Measurements from ENCODE around the gene HSPA12B. TPM values are rescaled to one million over a fixed set of nuclear protein-coding genes. Genes with fewer than 3 reads are reported as not detected.

Gene HSPA12B
- polyA plus RNA-seq, 1 donor, result 6.3 TPM

DNA sequence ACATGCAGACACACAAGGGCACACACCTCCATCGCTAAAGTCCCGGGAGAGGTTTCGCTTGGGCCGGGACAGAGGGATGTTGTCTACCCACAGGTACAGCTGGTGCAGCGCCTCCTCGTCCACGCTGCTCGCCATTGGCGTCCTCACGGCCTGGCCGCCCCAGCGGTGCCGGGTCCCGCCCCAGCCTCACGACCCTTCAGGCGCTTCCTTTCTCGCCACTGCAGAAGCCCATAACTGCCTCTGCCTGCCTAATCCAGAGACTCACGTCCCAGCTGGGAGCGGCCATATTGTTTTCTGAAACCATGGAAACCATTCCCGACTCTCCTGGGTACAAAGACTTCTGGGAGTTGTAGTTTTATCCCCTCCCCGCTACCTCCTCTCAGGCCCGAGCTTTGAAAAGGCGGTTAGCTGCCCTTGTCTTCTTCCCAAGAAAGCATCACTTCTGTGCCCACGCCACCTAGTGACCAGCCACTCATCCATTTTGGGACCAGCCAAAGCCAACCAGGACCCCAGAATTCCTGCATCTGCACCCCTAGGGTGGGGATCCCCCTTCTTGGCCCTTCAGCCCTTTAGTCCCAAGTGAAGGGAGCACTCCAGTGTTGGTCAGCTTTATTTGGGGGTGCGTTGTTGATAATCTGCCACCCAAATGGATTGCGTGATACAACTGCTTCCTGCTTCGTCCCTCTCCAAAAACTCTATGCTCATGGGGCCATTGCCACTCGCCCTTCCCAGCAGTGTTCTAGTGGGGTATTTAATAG lies 48.8 kb downstream of the HSPA12B start, which contains the start of gene SPEF1:
Gene SPEF1 (minus strand): TSS at position 296 of the 758 bp plus-strand sequence. CDS start 161 bp downstream, at position 135.
- peak within 1 kb of the TSS; percentile 79 for H3K27ac ChIP-seq (ENCODE audit: low read length)
- peaks cover 31% of the 10 kb centered on the region for H3K27me3 ChIP-seq (ENCODE audit: control insufficient read depth, insufficient read depth, low read length)
- WGBS (ENCODE audit: insufficient coverage, low lambda C conversion rate), result no CpG with 5 or more reads among the region's 28 CpGs
- H3K4me3 ChIP-seq (ENCODE audit: low read length), result peak within 1 kb of the TSS; percentile 37
- peaks cover 15% of the 10 kb centered on the region for H3K9me3 ChIP-seq (ENCODE audit: control insufficient read depth, low read depth, low read length)
- H3K4me1 ChIP-seq (ENCODE audit: control insufficient read depth, insufficient read depth, low read length), result peaks cover 63% of the 10 kb centered on the region
- H3K36me3 ChIP-seq (ENCODE audit: control insufficient read depth, insufficient read depth, low read length), result peaks cover 22% of the 10 kb centered on the region
- peak; percentile 79 to 85 for DNase-seq

DNA sequence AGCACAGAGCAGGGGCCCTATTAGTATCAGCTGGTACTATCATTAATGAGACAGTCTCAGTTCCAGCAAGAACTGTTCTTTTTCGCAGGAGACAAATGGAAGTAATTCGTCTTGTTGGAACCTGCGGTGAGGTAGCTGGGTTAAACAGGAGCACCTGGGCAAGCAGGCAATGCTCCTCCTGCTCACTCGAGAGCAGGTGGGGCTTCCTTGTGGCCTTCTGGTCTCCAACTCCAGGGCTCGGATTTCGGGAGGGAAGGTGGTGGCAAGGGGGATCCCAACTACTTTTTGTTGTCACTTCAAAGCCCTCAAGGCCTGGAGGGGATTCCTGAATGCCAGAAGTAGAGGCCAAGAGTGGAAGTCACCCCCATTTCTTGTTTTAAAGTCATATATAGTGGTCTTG lies 50.1 kb downstream of the HSPA12B start:
- peaks cover 23% of the 10 kb centered on the region for H3K27me3 ChIP-seq (ENCODE audit: control insufficient read depth, insufficient read depth, low read length)
- H3K4me3 ChIP-seq (ENCODE audit: low read length), result no peak overlapping the region
- no peak for DNase-seq
- peaks cover 15% of the 10 kb centered on the region for H3K9me3 ChIP-seq (ENCODE audit: control insufficient read depth, low read depth, low read length)
- H3K4me1 ChIP-seq (ENCODE audit: control insufficient read depth, insufficient read depth, low read length), result peaks cover 63% of the 10 kb centered on the region
- H3K27ac ChIP-seq (ENCODE audit: low read length), result peak overlapping the region; percentile 79
- WGBS (ENCODE audit: insufficient coverage, low lambda C conversion rate), result no CpG with 5 or more reads among the region's 6 CpGs
- peaks cover 22% of the 10 kb centered on the region for H3K36me3 ChIP-seq (ENCODE audit: control insufficient read depth, insufficient read depth, low read length)

DNA sequence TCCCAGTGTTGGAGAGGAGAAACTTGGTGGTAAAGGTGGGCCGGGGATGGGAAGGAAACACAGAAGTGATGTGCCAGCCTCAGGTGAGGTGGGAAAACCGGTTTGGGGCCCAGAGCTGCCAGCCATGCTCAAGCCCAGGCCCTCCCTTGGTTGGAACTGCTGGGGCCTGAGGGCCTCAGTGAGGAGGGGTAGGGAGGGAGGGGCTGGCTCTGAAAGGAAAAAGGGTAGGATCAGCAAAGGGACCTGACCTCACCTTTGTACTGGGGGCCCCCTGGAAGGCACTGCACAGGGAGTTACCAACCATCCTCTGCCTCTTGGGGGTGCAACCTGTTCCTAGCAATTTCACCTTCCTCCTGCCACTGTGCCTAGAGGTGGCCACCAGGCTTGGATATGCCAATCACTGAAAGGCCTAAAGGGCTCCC lies 50.6 kb downstream of the HSPA12B start:
- peaks cover 22% of the 10 kb centered on the region for H3K36me3 ChIP-seq (ENCODE audit: control insufficient read depth, insufficient read depth, low read length)
- peaks cover 15% of the 10 kb centered on the region for H3K9me3 ChIP-seq (ENCODE audit: control insufficient read depth, low read depth, low read length)
- peak overlapping the region; percentile 79 for H3K27ac ChIP-seq (ENCODE audit: low read length)
- WGBS (ENCODE audit: insufficient coverage, low lambda C conversion rate), result no CpG with 5 or more reads among the region's 2 CpGs
- H3K27me3 ChIP-seq (ENCODE audit: control insufficient read depth, insufficient read depth, low read length), result peaks cover 18% of the 10 kb centered on the region
- DNase-seq, result peak; percentile 86 to 93
- H3K4me3 ChIP-seq (ENCODE audit: low read length), result no peak overlapping the region
- H3K4me1 ChIP-seq (ENCODE audit: control insufficient read depth, insufficient read depth, low read length), result peaks cover 59% of the 10 kb centered on the region

DNA sequence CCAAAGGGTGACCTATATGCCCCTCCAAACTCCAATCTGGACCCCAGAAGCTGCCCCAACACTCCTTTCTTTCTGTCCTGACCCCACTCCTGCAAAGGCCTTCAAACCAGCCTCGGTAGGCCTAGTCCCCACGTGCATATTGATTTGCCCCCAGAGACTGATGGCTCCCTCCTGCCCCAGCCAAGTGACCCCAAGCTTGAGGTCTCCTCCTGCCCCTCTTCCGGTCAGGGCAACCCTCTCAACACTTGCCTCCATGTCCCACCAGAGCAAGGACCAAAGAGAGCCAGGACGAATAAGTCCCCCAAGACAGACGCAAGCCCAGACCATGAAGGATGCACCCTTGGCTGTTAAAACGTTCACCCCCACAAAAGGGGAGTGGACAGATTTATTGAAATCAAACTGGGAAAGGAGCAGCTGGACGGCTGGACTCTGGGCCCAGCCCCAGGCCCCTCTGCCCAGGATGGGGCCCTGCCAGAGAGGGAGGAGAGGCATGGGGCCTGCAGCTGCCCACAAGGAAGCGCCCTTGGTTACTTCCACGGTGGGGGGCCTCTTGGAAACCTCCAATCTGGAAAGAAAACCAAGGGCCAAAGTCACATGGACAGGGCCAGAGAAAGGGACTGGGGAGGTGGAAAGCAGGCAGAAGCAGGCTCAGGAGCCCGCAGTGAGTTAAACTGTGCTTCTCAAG lies 51.2 kb downstream of the HSPA12B start:
- no CpG with 5 or more reads among the region's 10 CpGs for WGBS (ENCODE audit: insufficient coverage, low lambda C conversion rate)
- H3K4me3 ChIP-seq (ENCODE audit: low read length), result no peak overlapping the region
- DNase-seq, result peak in 1 of 2 donors; percentile 54
- peaks cover 56% of the 10 kb centered on the region for H3K4me1 ChIP-seq (ENCODE audit: control insufficient read depth, insufficient read depth, low read length)
- peak overlapping the region; percentile 69 for H3K27ac ChIP-seq (ENCODE audit: low read length)
- peaks cover 15% of the 10 kb centered on the region for H3K9me3 ChIP-seq (ENCODE audit: control insufficient read depth, low read depth, low read length)
- H3K27me3 ChIP-seq (ENCODE audit: control insufficient read depth, insufficient read depth, low read length), result peaks cover 12% of the 10 kb centered on the region
- peaks cover 22% of the 10 kb centered on the region for H3K36me3 ChIP-seq (ENCODE audit: control insufficient read depth, insufficient read depth, low read length)

DNA sequence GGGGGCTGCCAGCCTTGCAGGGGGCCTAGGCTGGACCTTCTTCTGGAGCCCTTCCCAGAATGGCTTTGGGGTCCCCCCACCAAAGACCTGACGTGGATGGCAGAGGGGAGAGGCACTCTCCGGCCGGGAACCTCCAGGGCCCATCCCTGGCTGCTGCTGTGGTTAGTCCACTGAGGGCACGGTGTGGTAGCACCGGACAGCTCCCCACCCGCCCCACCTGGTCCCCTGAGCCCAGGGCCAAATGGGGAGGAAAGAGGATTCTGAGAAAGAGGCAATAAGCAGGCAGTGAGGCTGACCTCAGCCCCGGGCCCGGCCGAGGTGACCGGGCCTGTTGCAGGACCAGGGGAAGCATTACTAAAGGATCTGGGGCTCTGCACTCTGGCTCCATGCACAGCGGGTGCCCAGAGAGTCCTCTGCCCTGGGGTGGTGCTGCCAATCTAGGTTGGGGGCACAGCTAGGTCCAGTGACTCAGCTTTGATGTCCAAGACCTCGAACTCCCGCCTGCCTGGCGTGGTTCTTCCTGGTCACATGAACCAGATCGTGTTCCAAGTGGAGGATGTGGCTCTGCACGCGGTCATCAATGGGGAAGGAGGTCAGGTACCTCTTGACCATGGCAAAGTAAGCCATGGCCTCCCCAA lies 51.9 kb downstream of the HSPA12B start:
- Histone ChIP-seq H3K36me3 (ENCODE audit: control insufficient read depth, insufficient read depth, low read length) (peaks cover 22% of the 10 kb centered on the region), H3K27me3 (ENCODE audit: control insufficient read depth, insufficient read depth, low read length) (peaks cover 6% of the 10 kb centered on the region), H3K27ac (ENCODE audit: low read length) (peak overlapping the region; percentile 69), H3K4me3 (ENCODE audit: low read length) (peak overlapping the region; percentile 11), H3K9me3 (ENCODE audit: control insufficient read depth, low read depth, low read length) (peaks cover 12% of the 10 kb centered on the region), H3K4me1 (ENCODE audit: control insufficient read depth, insufficient read depth, low read length) (peaks cover 56% of the 10 kb centered on the region)
- no peak for DNase-seq
- no CpG with 5 or more reads among the region's 17 CpGs for WGBS (ENCODE audit: insufficient coverage, low lambda C conversion rate)

DNA sequence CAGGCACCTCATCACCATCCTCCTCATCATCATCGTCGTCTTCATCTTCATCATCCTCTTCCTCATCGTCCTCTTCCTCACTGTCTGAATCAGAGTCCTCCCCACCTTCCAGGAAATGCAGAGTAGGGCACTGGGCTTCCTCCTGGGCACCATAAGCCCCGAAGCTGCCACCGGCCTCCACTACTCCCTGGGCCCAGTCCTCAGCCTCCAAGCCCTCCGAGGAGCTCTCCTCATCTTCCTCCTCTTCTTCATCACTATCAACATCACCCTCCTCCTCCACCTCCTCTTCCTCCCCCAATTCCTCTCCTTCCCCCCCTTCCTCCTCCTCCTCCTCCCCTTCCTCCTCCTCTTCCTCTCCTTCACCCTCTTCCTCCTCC lies 52.4 kb downstream of the HSPA12B start:
- peaks cover 12% of the 10 kb centered on the region for H3K9me3 ChIP-seq (ENCODE audit: control insufficient read depth, low read depth, low read length)
- H3K4me1 ChIP-seq (ENCODE audit: control insufficient read depth, insufficient read depth, low read length), result peaks cover 56% of the 10 kb centered on the region
- H3K27ac ChIP-seq (ENCODE audit: low read length), result no peak overlapping the region
- 95% methylated on average over 4 of the region's 6 CpGs for WGBS (ENCODE audit: insufficient coverage, low lambda C conversion rate)
- no peak for DNase-seq
- peaks cover under 1% of the 10 kb centered on the region for H3K27me3 ChIP-seq (ENCODE audit: control insufficient read depth, insufficient read depth, low read length)
- H3K4me3 ChIP-seq (ENCODE audit: low read length), result peak overlapping the region; percentile 11
- peaks cover 22% of the 10 kb centered on the region for H3K36me3 ChIP-seq (ENCODE audit: control insufficient read depth, insufficient read depth, low read length)

DNA sequence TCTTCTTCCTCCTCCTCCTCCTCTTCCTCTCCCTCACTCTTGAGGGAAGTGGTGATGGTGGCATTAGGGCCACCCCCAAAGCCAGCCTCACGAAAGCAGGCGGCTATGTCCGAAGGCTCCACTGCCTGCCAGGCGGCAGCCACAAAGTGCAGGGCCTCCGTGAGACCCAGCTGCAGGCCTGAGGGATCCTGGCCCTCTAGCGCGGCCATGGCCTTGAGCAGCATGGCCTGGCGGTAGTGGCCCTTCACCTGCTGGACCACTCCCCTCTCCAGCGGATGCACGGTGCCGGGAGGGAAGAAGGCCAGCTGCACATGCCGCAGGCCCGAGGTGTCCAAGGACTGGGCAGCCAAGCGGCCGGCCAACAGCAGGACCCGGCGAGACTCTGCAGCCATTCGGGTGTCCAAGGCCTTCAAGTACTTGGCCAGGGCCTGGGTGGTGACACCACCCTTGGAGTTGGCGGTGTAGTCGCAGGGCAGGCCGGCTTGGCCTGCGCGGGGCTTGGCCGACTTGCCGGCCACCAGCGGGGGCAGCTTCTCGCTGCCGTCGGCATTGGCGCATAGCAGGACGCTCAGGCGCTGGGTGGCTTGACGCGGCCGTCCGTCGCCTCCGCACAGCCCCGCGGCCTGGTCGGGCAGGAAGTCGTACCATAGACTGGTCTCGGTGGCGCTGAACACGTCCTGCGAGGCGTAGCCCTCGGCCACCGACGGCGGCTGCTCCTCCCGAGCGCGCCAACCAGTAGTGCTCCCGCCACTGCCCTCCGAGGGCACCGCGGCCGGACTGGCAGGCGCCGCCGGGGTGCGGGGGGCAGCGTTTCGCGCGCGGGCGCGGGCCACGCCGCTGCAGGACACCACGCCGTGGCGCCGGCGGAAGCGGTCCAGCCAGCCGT lies 53.0 kb downstream of the HSPA12B start:
- peaks cover 56% of the 10 kb centered on the region for H3K4me1 ChIP-seq (ENCODE audit: control insufficient read depth, insufficient read depth, low read length)
- H3K4me3 ChIP-seq (ENCODE audit: low read length), result peak overlapping the region; percentile 71
- peaks cover 12% of the 10 kb centered on the region for H3K9me3 ChIP-seq (ENCODE audit: control insufficient read depth, low read depth, low read length)
- no CpG with 5 or more reads among the region's 79 CpGs for WGBS (ENCODE audit: insufficient coverage, low lambda C conversion rate)
- H3K36me3 ChIP-seq (ENCODE audit: control insufficient read depth, insufficient read depth, low read length), result peaks cover 22% of the 10 kb centered on the region
- no peaks in the 10 kb centered on the region for H3K27me3 ChIP-seq (ENCODE audit: control insufficient read depth, insufficient read depth, low read length)
- H3K27ac ChIP-seq (ENCODE audit: low read length), result peak overlapping the region; percentile 68
- peak in 1 of 2 donors; percentile 47 for DNase-seq

DNA sequence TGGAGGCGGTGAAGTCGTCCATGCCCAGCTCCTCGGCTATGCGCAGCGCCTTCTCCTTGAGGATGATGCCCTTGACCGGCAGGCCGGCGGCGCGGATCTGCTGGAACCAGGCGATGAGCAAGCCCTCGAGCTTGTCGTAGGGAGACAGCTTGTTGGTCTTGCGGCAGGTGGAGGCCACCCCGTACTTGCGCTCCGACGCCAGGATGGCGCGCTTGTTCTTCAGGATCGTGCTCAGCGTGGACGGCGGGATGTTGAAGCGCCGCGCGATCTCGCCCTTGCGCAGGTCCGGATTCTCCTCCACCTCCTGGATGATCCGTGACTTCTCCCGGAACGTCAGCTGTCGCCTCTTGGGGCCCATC lies 53.6 kb downstream of the HSPA12B start:
- Histone ChIP-seq H3K27ac (ENCODE audit: low read length) (peak overlapping the region; percentile 68), H3K27me3 (ENCODE audit: control insufficient read depth, insufficient read depth, low read length) (no peaks in the 10 kb centered on the region), H3K4me1 (ENCODE audit: control insufficient read depth, insufficient read depth, low read length) (peaks cover 50% of the 10 kb centered on the region), H3K4me3 (ENCODE audit: low read length) (peak overlapping the region; percentile 71), H3K36me3 (ENCODE audit: control insufficient read depth, insufficient read depth, low read length) (peaks cover 22% of the 10 kb centered on the region), H3K9me3 (ENCODE audit: control insufficient read depth, low read depth, low read length) (peaks cover 12% of the 10 kb centered on the region)
- DNase-seq, result peak; percentile 56 to 78
- no CpG with 5 or more reads among the region's 35 CpGs for WGBS (ENCODE audit: insufficient coverage, low lambda C conversion rate)

DNA sequence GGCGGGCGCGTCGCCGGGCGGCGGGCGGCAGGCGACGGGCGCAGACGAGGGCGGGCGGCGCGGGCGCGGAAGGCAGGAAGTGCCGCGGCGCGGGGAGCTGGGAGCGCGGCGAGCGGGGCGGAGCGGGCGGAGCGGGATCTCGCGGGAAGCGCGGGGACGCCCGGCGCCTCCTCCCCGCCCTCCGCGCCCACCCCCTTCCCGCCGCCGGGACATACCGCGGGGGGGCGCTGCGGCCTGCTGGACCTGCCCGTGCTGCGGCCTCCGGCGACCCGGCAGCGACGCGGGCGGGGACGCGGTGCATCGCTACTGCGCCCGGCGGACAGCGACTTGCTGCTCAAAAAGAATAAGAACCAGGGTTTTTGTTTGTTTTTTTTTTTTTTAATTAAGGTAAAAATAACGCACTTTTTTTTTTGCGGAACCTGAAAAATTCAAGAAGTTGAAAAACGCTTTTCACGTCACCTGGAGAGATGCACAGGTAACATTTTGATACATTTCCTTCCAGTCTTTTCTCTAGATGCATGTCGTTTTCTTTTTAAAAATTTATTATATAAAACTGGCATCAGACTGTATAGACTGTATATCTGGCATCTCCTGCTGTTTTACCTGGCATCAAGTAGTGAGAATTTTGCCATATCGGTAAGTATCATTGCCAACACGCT lies 54.3 kb downstream of the HSPA12B start, which contains the start of gene CENPB:
Gene CENPB (minus strand): TSS at position 76 of the 659 bp plus-strand sequence. CDS start 257 bp downstream, outside the sequence.
- WGBS (ENCODE audit: insufficient coverage, low lambda C conversion rate), result 0% methylated on average over 9 of the region's 70 CpGs
- H3K36me3 ChIP-seq (ENCODE audit: control insufficient read depth, insufficient read depth, low read length), result peaks cover 22% of the 10 kb centered on the region

More for the DNA sequence above, 54.3 kb downstream of the HSPA12B start, which contains the start of gene CENPB:
- H3K27ac ChIP-seq (ENCODE audit: low read length), result peak within 1 kb of the TSS; percentile 68
- DNase-seq, result peak; percentile 81 to 86
- no peaks in the 10 kb centered on the region for H3K27me3 ChIP-seq (ENCODE audit: control insufficient read depth, insufficient read depth, low read length)
- peaks cover 12% of the 10 kb centered on the region for H3K9me3 ChIP-seq (ENCODE audit: control insufficient read depth, low read depth, low read length)
- peaks cover 45% of the 10 kb centered on the region for H3K4me1 ChIP-seq (ENCODE audit: control insufficient read depth, insufficient read depth, low read length)
- peak within 1 kb of the TSS; percentile 71 for H3K4me3 ChIP-seq (ENCODE audit: low read length)
